GM19351 (cell line): ENCODE results near the gene GAB3.

Source experiments
- ATAC-seq: cut with Tn5 transposase; IDR thresholded peaks from one replicate; pipeline ENCODE4 v1.9.1; 2021; ENCODE audit warnings: mild to moderate bottlenecking, moderate library complexity; ENCODE audit not compliant: unreplicated experiment

The GAB3 gene, protein sequence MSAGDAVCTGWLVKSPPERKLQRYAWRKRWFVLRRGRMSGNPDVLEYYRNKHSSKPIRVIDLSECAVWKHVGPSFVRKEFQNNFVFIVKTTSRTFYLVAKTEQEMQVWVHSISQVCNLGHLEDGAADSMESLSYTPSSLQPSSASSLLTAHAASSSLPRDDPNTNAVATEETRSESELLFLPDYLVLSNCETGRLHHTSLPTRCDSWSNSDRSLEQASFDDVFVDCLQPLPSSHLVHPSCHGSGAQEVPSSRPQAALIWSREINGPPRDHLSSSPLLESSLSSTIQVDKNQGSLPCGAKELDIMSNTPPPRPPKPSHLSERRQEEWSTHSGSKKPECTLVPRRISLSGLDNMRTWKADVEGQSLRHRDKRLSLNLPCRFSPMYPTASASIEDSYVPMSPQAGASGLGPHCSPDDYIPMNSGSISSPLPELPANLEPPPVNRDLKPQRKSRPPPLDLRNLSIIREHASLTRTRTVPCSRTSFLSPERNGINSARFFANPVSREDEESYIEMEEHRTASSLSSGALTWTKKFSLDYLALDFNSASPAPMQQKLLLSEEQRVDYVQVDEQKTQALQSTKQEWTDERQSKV

DNA sequence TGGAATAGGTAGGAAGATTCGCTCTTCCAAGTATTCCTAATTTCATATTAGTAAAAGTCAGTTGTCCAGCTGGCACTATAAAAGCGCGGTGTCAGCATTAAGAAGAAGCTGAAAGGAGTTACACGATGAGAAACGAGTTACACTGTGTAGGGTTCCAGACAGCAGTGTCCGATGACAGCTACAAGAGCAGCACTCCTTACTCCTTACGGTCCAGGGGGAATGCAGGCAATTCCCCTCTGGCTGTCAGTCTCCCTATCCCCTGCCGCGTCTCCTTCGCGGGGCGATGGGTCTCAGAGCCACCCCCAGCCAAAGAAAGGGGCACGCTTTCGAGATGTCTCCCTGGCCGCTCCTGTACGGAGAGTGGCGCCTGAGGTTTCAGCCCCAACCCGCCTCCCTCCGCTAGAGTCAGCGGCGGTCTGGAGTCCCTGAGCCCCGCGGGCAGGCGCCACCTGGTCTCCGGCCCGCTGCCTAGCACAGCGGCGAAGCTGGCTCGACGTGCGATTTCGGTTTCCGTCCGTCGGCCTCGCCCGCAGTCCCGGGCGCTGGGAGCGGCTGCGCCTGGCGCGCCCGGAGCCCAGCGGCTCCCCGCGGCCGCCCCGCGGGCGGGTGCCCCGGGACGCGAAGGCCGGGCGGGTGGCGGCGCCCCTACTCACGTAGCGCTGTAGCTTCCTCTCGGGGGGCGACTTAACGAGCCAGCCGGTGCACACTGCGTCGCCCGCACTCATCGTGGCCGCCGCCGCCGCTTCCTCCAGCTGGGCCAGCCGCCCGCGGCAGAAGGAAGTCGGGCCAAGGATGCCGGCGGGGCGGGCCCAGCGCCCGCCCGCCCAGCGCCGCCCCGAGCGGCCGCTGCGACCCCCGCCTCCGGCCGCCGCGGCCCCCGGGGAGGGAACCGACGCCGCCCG is at the start of gene GAB3:
GAB3 (minus strand) TSS at position 777 of the 902 bp plus-strand sequence; CDS start at position 725, 52 bp downstream.
- no peak for ATAC-seq

DNA sequence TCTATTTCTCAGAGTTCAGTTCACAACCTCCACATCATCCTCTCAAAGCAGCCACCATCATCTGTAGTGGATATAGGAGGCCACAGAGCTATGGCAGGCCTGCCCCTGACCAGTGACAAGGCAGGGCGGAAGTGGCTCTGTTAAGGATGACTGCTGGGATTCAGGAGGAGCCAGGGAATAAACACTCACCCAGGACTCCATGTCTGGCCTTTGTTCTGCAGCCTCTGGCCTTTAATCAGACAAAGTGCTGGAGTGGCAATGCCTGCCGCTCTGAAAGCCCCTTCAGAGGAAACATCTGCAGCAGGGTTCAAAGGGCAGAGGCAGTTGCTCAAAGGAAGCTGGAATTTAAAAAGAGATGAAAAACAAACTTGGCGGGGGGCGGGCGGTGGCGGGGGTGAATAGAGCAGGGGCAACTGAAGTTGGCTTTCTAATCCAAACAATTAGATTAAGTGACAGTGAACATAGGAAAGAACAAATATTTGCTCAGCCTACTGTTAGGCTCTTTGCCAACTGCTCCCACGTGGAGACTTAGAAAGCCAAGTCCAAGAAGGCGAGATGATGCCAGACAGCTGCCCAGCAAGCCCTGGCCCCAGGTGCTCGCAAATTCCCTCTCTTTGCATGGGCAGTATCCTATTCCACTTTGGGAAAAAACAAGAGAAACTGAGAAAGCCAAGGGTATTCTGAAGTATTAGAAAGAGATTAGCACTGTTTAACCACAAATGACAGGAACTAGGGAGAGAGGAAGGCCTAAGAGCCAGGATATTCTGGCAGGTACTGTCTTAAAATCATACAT is 48.9 kb upstream of the GAB3 start:
- ATAC-seq = no peak

DNA sequence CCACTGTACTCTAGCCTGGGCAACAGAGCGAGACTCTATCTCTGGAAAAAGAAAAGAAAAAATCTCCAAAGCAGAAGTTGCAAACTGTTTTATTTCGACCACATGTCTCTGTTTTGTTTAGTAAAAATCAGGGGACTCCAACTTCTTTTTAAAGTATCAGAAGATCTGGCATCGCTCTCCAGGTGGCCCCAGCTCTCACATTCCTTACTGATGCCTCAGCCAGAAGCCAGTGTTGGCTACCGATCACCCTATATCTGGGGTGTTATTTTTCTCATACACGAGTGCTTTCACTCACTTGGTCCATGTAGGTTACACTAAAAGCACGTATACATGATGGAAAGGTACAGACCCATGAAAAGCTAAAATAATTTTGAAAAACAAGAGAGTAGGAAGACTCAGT is 46.1 kb upstream of the GAB3 start:
- ATAC-seq = no peak

DNA sequence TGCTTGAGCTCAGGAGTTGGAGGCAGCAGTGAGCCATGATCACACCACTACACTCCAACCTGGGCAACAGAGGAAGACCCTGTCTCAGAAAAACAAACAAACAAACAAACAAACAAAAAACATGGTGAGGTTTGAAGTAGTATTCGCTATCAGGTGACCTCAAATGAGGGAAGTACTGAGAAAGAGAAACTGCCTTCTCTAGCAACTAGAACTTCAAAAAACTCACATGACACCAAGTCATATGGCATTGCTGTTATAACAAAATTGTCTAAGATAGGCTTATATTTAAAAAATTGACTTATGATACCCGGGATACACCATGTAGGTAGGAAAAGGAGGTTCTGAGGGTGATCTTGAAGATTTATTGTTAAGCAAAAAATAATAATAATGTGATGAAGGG is 44.1 kb upstream of the GAB3 start:
- no peak for ATAC-seq

DNA sequence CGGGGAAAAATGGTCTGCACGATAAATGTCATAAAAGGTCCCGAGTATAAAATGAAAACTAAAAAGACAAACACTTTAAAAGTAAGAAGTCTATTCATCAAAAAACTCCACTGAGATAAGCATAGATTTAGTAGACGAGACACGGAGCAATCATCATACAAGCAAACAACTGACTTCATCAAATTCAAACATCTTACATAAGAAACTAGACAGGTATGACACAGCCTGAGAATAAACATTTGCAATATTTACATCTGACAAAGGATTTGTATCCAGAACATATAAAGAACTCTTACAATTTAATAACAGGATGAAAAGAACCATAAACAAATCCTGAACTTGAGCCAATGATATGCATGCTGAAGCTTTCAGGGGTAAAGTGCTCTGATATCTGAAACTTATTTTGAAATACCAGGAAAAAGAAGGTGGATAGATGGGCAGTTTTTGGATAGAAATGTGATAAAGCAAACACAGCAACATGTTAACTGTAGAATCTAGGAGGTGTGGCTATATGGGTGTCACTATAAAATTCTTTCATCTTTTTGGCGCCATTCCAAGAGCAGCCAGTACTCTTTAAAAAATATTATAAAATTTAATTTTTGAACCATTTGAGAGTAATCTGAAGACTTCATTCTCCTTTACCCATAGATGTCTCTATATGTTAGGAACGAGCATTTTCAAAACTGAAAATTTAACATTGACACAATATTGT is 42.4 kb upstream of the GAB3 start:
- ATAC-seq = no peak

DNA sequence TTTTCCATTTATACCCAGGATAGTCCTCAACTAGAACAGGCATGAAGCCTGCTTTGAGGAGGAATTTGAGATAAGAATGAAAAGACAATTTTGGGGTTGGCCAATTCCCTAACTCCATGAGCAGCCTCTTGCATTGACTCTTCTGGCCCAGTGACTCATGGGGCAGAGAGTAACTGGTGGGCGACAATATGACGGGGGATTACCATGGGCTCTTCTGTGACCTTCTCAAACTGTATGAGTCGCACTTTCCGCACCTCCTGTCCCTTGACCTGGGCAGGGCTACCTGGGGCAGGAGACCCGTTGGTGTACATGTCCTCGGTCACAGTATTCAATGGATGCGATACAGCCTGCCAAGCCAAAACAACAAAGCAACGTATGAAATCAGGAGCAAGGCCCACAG is 41.1 kb upstream of the GAB3 start:
- no peak for ATAC-seq

DNA sequence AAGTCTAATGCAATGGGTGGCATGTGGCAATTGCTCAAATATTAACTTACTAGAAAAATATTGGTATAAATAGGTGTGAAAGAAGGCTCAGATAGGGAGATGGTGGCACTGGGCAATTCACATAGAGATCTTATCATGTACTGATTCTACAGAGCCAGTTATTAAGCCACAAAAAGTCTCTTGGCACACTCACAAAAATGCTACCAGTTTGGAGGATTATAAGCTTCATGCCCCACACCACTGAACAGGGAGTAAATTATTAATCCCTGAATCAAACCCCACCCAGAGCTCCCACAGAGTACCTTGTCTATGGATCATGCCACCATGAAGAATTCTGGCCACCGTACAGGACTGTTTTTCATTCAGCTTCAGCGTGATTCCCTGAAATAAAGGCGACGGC is 40.6 kb upstream of the GAB3 start:
- no peak for ATAC-seq

DNA sequence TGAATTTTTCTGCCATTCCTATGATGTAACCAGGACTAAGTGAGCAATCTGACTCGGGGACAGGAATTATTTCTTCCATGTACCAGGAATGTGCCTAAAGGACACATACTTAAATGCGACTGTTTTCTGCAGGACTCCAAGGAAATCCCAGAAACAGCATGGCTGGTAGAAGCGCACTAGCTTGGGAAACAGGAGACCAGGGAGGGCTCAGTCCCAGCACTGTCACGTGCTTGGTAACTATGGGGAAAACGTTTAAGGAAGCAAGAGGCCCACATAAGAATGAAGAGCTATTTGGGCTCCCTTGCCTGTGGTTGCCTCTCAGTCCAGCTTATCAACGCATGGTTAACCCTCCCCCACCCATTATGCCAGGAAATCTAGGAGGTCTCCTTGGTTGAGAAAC is 34.8 kb upstream of the GAB3 start:
- ATAC-seq = no peak

DNA sequence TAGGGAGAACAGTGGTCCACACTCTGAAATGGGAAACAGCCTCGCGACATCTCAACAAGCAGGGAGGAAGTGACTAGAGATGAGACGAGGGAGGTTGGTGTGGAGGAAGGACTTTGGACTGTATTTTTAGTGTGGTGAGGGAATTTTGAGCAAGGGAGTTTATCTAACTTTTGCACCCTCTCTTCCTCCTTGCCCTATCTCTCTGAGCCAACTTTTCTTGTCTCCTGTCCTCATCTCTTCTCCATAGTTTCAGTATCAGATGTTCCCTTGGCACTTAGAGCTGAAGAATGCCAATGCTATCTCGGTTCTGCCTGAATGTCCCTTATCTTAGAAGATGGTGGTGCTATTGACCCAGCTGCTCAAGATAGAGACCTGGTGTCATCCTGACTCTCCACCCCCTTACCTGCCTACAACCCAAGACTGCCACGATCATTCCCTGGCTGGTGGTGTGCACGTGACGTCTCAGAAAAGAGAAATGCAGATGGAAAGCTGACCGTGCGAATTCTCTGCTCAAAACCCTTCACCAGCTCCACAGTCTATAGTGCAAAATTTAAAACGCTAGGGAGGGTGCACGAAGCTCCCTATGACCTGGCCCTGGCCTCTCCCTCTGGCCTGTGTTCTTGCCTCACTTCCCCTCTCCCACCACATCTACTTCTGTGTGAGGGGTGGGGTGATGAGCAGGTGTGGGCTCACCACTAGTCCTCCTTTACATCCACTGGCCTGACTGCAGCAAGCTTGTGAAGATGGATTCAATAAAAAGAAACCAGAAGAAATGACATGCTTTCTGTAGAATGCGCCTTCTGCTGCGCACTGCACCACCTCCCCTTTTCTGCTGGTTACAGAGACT is 33.5 kb upstream of the GAB3 start:
- ATAC-seq = no peak

DNA sequence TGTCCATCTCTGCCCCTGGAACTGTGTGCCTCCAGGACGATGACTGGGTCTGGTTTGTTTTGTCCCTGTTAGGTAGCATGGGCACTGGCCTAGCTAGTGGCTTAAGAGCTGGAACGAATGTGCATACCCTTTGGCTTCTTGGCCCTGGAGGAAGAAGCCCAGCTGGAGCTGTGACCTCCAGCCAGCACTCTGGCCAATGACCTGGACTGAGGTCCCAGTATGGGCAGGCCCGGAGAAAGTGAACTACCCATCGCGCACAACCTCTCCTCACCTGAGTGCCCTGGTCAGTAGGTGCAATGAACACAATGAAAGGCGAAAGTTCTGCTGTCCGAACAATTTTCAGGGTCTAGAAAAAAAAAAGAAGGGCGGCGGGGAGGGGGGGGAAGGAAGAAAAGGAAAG is 30.1 kb upstream of the GAB3 start:
- ATAC-seq = no peak

DNA sequence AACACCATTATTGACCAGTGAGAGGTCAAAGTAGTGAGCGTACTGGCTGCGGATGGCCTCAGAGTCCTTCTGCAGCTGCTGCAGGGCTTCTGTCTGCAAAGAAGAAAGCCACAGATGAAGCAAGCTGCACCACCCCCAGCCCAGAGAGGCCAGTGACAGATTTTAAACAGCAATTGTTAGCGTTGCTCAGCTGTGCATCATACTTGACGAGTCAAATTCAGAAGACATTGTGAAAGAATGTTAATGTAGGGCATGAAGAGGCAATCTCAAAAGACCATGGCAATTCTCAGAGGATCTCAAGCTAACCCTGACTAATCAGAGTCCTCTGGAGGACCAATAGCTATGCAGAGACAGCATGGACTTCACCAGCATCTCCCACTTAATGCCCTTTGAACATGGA is 28.4 kb upstream of the GAB3 start:
- ATAC-seq = no peak

DNA sequence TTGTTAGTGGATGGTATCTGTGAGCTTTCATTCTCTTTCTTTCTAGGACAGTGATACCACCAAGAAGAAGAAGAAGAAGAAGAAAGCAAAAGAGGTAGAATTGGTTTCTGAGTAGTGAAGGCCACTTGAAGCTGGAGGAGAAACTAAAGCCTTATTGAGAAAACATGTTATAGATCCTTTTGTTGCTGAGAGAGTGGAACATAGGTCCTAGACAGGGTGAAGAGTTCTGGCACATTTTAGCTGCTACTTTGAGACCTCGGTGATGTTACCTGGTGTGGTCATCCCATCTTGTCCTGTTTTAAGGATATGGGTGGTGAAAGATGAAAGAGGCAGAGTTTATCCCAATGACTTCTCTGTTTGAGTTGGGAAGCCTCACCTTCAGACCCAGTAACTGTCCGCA is 25.9 kb upstream of the GAB3 start:
- no peak for ATAC-seq

DNA sequence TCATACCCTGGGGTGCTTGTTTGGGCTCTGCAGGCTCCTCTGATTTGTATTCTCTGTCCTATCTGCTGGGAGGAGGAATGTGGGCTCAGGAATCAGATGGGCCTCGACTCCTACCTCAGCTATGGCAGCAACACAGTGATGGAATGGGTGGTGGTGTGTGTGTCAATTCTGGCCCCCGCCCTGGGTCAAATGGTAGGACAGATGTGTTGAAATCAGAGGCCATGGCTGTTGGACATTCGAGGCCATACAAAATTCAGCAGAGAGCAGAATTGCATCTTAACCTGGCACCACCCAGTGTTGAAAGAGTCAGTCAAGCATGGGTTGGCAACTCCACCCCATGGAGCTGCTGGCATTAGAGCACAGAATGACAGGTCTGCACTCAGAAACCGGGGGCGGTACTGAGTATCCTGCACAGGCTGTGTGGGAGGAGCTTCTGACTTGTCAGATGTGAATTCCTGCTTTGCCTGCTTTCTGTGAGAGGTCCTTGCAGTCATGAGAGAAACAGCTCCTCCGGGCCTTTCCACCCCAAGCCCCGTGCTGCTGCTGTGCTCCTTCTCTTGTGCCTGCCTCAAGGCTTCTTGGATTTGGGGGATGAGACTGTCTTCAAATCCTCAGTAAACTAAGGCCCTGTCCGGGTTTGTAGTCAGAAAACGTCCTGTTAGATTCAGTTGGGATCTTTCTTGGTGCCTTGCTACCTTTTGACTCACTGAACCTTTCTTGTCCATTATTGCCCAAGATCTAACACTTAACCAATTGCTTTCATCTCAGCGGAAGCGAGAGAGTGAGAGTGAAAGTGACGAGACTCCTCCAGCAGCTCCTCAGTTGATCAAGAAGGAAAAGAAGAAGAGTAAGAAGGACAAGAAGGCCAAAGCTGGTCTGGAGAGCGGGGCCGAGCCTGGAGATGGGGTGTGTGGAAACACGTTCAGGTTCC is 24.8 kb upstream of the GAB3 start:
- no peak for ATAC-seq

DNA sequence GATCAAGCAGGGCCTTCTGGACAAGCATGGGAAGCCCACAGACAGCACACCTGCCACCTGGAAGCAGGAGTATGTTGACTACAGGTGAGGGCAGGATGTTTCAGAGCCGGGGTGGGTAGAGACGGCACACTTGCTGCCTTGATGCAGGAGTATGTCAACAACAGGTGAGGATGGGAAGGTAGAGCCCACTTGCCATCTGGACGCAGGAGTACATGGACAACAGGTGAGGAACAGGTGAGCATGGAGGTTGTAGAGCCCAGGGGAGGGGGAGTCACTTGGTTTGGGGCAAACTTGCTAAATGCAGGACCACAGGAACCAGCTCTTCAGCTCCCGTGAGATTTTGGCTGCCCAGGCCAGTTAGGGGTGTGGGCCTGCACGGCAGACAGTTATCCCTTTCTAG is 23.7 kb upstream of the GAB3 start:
- ATAC-seq = no peak

DNA sequence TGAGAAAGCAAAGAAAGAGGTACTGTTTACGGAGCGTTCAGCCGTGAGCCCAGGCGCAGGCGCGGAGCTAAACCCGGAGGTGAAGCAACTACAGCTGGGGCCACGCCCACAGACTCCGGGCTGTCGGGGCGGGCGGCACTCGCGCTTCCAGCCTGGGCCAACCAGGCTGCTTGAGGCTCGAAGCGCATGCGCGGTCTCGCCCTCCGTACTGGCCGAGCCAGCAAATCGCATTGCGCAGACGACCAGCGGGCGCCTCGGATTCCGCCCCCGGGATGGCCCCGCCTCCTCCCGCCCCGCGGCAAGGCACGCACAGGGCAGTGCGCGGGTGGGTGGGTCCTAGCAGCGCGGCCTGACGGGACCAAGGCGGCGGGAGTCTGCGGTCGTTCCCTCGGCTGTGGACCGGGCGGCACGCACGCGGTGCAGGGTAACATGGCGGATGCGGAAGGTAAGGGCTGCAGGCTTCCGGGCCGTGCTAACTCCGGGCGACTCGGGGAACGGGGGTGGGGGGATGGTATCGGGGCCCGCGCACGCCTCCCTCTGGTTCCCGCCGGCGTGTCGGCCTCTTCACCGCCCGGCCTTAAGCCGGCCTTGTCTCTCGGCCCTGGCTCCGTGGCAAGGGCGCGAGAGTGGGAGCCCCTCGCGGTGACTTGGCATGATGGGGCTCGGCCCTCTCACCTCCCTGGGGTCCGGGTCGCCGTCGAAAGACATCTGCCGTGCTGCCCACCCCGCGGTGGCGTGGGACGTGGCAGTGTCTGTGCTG is 11.8 kb upstream of the GAB3 start, which contains the start of gene DKC1:
DKC1 (plus strand) TSS at position 328 of the 760 bp plus-strand sequence; CDS start at position 430, 102 bp downstream.
- ATAC-seq = peak; percentile 83

DNA sequence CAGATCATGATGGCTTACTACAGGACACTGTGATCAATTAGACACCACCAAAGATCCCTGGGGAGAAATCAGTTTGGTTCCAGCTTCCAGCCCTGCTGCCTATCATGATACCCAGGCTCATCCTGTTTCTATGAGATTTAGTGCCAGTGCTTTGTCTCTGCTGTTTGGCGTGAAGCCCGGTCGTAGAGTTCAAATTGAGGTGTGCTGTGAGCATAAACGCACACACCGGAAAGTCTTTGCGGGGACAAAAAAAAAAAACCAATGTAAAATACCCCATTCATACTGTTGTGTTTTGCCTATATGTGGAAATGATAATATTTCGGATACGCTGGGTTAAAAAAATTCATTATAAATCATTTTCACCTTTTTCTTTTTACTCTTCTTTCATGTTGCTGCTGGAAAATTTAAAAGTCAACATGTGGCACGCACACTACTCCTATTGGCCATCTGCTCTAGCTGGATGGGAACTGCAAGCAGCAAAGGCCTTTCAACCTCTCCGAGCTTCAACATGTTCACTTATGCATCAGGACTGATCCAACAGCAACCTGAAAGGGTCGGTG is 11.2 kb upstream of the GAB3 start:
- no peak for ATAC-seq

DNA sequence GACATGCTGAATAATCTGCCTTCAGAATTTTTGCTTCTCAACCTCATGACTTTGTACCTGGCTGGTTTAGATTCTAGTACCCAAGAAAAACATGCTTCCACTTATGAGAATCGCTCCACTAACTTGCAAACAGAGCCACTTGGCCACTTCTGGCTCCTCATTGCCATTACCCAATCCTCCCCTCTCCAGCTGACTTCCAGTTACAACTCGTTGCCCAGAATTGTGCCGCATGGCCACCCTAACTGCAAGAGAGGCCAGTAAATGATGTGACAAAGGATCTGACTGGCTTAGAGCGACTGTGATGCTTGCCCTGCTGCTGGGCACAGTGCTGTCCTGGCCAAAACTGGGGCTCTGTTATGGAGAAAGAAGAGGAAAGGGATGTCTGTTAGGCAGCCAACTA is 7.8 kb upstream of the GAB3 start:
- ATAC-seq = no peak
